Hepatocyte (in vitro differentiated cells): ENCODE data around the gene CHN1. TPM values are rescaled to one million over a fixed set of nuclear protein-coding genes. Genes with fewer than 3 reads are reported as not detected.

Source experiments
- DNase-seq: peaks from one replicate; pipeline ENCODE4 v3.0.0-alpha.2; 2016; ENCODE audit warnings: low spot score
- H2AFZ ChIP-seq: fragments of 200-600 bp; sonication (generic); 2 replicates; pipeline ENCODE4 v1.6.0; 2016; ENCODE audit warnings: antibody characterized with exemption, mild to moderate bottlenecking
- H3K27ac ChIP-seq: fragments of 200-600 bp; sonication (generic); 2 replicates; pipeline ENCODE4 v1.5.1; 2016; ENCODE audit warnings: mild to moderate bottlenecking
- H3K27me3 ChIP-seq: fragments of 200-600 bp; sonication (generic); 2 replicates; pipeline ENCODE4 v1.6.1; 2016
- H3K36me3 ChIP-seq: fragments of 200-600 bp; sonication (generic); replicated peaks from 2 replicates; pipeline ENCODE4 v1.5.1; 2016; ENCODE audit warnings: low read depth; ENCODE audit not compliant: insufficient read depth
- H3K4me1 ChIP-seq: fragments of 200-600 bp; sonication (generic); 2 replicates; pipeline ENCODE4 v1.5.1; 2016; ENCODE audit warnings: mild to moderate bottlenecking, moderate library complexity; ENCODE audit not compliant: insufficient read depth
- H3K4me2 ChIP-seq: fragments of 200-600 bp; sonication (generic); 2 replicates; pipeline ENCODE4 v1.6.0; 2016
- H3K4me3 ChIP-seq: fragments of 200-600 bp; sonication (generic); 2 replicates; pipeline ENCODE4 v1.5.1; 2016; ENCODE audit warnings: mild to moderate bottlenecking
- H3K79me2 ChIP-seq: fragments of 200-600 bp; sonication (generic); 2 replicates; pipeline ENCODE4 v1.6.0; 2017; ENCODE audit warnings: mild to moderate bottlenecking
- H3K9me2 ChIP-seq: fragments of 200-600 bp; sonication (generic); replicated peaks from 2 replicates; pipeline ENCODE4 v1.6.0; 2017; ENCODE audit warnings: mild to moderate bottlenecking; ENCODE audit not compliant: insufficient read depth
- H3K9me3 ChIP-seq: fragments of 200-600 bp; sonication (generic); 2 replicates; pipeline ENCODE4 v1.5.1; 2016; ENCODE audit warnings: low read depth, mild to moderate bottlenecking
- H4K20me1 ChIP-seq: fragments of 200-600 bp; sonication (generic); 2 replicates; pipeline ENCODE4 v1.6.0; 2016; ENCODE audit warnings: mild to moderate bottlenecking; ENCODE audit not compliant: insufficient read depth, poor library complexity, severe bottlenecking
- CTCF ChIP-seq: fragments of 200-600 bp; sonication (generic); IDR thresholded peaks from 2 replicates; pipeline ENCODE4 v1.5.1; 2016; ENCODE audit warnings: antibody characterized with exemption, mild to moderate bottlenecking; ENCODE audit not compliant: poor library complexity
- EZH2 ChIP-seq: fragments of 200-600 bp; sonication (generic); IDR thresholded peaks from 2 replicates; pipeline ENCODE4 v1.6.1; 2016; ENCODE audit warnings: antibody characterized with exemption, mild to moderate bottlenecking, borderline replicate concordance
- EZH2phosphoT487 ChIP-seq: fragments of 200-600 bp; sonication (generic); IDR thresholded peaks from one replicate; pipeline ENCODE4 v1.6.1; 2018; ENCODE audit warnings: antibody characterized with exemption, mild to moderate bottlenecking, low read depth, moderate library complexity; ENCODE audit not compliant: unreplicated experiment, severe bottlenecking
- WGBS: methylation state at CpG from one replicate; pipeline ENCODE4 v1.1.6; 2016; ENCODE audit warnings: low lambda C conversion rate; ENCODE audit errors: missing lambda C conversion rate; 5-methylcytosine and 5-hydroxymethylcytosine counted together
- polyA plus RNA-seq: library from polyadenylated mRNA; unstranded; fragments of >200 nt; fragmentation: Nextera tagmentation; extraction: Ambion mirVana; gene quantifications from 2 replicates; pipeline ENCODE4 v1.2.1, GENCODE V29; 2016
- total RNA-seq: library from RNA; depleted of rRNA; stranded (reverse); fragments of >200 nt; gene quantifications from 2 replicates; pipeline ENCODE4 v1.2.3, GENCODE V29; 2014

Gene CHN1
- total and polyA plus RNA-seq, 2 experiments from 2014 or later = 19.2 to 23.0 TPM

GRCh38 chr2:175048275-175048674 lies 43.1 kb upstream of the CHN1 start:
- Histone ChIP-seq H3K79me2 (no peaks in the 10 kb centered on the region), H3K4me1 (no peaks in the 10 kb centered on the region), H4K20me1 (no peaks in the 10 kb centered on the region), H3K9me2 (no peaks in the 10 kb centered on the region), H3K4me3 (no peak overlapping the region), H3K9me3 (no peaks in the 10 kb centered on the region), H3K27ac (no peak overlapping the region), H3K4me2 (no peak overlapping the region), H3K27me3 (no peaks in the 10 kb centered on the region), H3K36me3 (no peaks in the 10 kb centered on the region), H2AFZ (no peak overlapping the region)
- 89% methylated on average over 2 of the region's 2 CpGs for WGBS
- TF ChIP-seq CTCF = no peak
- no peak for TF ChIP-seq EZH2
- no peak for TF ChIP-seq EZH2phosphoT487
- DNase-seq = no peak

GRCh38 chr2:175039490-175039889 lies 34.3 kb upstream of the CHN1 start:
- H2AFZ ChIP-seq = no peak overlapping the region
- no peaks in the 10 kb centered on the region for H3K36me3 ChIP-seq
- H3K79me2 ChIP-seq = no peaks in the 10 kb centered on the region
- H3K4me1 ChIP-seq = no peaks in the 10 kb centered on the region
- no peaks in the 10 kb centered on the region for H4K20me1 ChIP-seq
- no peak overlapping the region for H3K27ac ChIP-seq
- no peak overlapping the region for H3K4me3 ChIP-seq
- no peaks in the 10 kb centered on the region for H3K27me3 ChIP-seq
- no peak for DNase-seq
- no peak for TF ChIP-seq CTCF
- TF ChIP-seq EZH2phosphoT487 = no peak
- no peak for TF ChIP-seq EZH2
- H3K4me2 ChIP-seq = no peak overlapping the region
- no peaks in the 10 kb centered on the region for H3K9me2 ChIP-seq
- WGBS = 84% methylated on average over 3 of the region's 3 CpGs
- H3K9me3 ChIP-seq = no peaks in the 10 kb centered on the region

GRCh38 chr2:175039031-175039430 lies 33.9 kb upstream of the CHN1 start:
- Histone ChIP-seq H3K4me2 (no peak overlapping the region), H3K27me3 (no peaks in the 10 kb centered on the region), H3K9me3 (no peaks in the 10 kb centered on the region), H3K27ac (no peak overlapping the region), H3K4me3 (no peak overlapping the region), H3K9me2 (no peaks in the 10 kb centered on the region), H3K79me2 (no peaks in the 10 kb centered on the region), H3K36me3 (no peaks in the 10 kb centered on the region), H4K20me1 (no peaks in the 10 kb centered on the region), H3K4me1 (no peaks in the 10 kb centered on the region), H2AFZ (no peak overlapping the region)
- no peak for DNase-seq
- TF ChIP-seq EZH2phosphoT487 (no peak), CTCF (no peak), EZH2 (no peak)
- WGBS = 29% methylated on average over 5 of the region's 5 CpGs

- H3K4me3 ChIP-seq = no peak overlapping the region
- no peaks in the 10 kb centered on the region for H3K79me2 ChIP-seq
- TF ChIP-seq EZH2phosphoT487 = no peak
- H2AFZ ChIP-seq = no peak overlapping the region
- H3K27ac ChIP-seq = no peak overlapping the region
- no peaks in the 10 kb centered on the region for H3K27me3 ChIP-seq
- 82% methylated on average over 2 of the region's 2 CpGs for WGBS
- no peaks in the 10 kb centered on the region for H3K9me2 ChIP-seq
- DNase-seq = no peak
- no peak overlapping the region for H3K4me2 ChIP-seq
- H3K36me3 ChIP-seq = no peaks in the 10 kb centered on the region
- H3K9me3 ChIP-seq = no peaks in the 10 kb centered on the region
- no peaks in the 10 kb centered on the region for H4K20me1 ChIP-seq
- H3K4me1 ChIP-seq = no peaks in the 10 kb centered on the region
Measured at GRCh38 chr2:175037941-175038340, 32.8 kb upstream of the CHN1 start.
